Type B pancreatic cell (in vitro differentiated cells): Measurements from ENCODE around the gene ADCY7. TPM values are rescaled to one million over a fixed set of nuclear protein-coding genes. Genes with fewer than 3 reads are reported as not detected.
A peak's percentile ranks its signal among the peaks of the same experiment; 100 is the strongest.

ENCODE experiments used
- DNase-seq: peaks from one replicate; pipeline ENCODE4 v3.0.0; 2021; ENCODE audit warnings: mixed read lengths; ENCODE audit not compliant: unreplicated experiment; ENCODE audit errors: extremely low spot score
- H3K27ac Mint-ChIP-seq: 2 replicates; pipeline ENCODE4 v1.8.0; 2021; ENCODE audit warnings: mild to moderate bottlenecking, mixed read lengths
- H3K27me3 Mint-ChIP-seq: 2 replicates; pipeline ENCODE4 v1.8.0; 2021; ENCODE audit warnings: mixed read lengths
- H3K36me3 Mint-ChIP-seq: 2 replicates; pipeline ENCODE4 v1.8.0; 2021; ENCODE audit warnings: mixed read lengths
- H3K4me1 Mint-ChIP-seq: one replicate; pipeline ENCODE4 v1.8.0; 2021; ENCODE audit warnings: mixed read lengths; ENCODE audit not compliant: unreplicated experiment
- H3K4me3 Mint-ChIP-seq: 2 replicates; pipeline ENCODE4 v1.8.0; 2021; ENCODE audit warnings: mild to moderate bottlenecking, mixed read lengths
- H3K9me3 Mint-ChIP-seq: 2 replicates; pipeline ENCODE4 v1.8.0; 2021; ENCODE audit warnings: mixed read lengths
- total RNA-seq: library from RNA; stranded (reverse); gene quantifications from 2 replicates; pipeline ENCODE4 v1.2.1, GENCODE V29; 2021; ENCODE audit warnings: low replicate concordance
- TF ChIP-seq, protein P1 (sequence below): fragments of 200-600 bp; sonication (generic); conservative IDR thresholded peaks from 2 replicates; pipeline ENCODE4 v1.5.0; 2021; ENCODE audit warnings: antibody characterized with exemption, mild to moderate bottlenecking

The ADCY7 gene
- total RNA-seq, 1 donor from 2014 or later: 16.8 TPM

DNA sequence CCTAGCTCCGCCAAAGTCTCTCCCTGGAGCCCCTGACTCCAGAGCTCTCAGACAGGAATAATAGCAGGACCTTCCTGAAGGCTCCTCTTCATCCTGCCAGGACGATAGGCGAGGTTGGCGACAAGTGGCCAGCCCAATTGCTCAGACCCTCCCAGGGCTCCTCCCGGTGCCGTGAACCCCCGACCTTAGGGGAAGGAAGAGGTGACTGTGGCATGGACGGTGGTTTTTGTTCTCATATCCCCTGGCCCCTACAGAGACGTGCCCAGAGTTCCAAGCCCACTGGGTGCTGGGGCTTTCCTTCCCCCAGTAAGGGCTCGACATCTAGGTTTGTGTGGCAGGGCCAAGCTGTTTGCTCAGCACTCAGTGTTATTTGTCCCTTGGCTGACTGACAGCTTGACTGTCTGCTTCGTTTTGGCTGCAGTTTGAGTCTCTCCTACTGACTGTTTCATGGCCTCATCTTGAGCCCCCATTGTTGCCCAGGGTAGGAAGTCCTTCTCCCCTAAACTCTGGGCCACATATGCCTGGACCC is 4.6 kb upstream of the ADCY7 start:
- TF ChIP-seq, protein P1, sequence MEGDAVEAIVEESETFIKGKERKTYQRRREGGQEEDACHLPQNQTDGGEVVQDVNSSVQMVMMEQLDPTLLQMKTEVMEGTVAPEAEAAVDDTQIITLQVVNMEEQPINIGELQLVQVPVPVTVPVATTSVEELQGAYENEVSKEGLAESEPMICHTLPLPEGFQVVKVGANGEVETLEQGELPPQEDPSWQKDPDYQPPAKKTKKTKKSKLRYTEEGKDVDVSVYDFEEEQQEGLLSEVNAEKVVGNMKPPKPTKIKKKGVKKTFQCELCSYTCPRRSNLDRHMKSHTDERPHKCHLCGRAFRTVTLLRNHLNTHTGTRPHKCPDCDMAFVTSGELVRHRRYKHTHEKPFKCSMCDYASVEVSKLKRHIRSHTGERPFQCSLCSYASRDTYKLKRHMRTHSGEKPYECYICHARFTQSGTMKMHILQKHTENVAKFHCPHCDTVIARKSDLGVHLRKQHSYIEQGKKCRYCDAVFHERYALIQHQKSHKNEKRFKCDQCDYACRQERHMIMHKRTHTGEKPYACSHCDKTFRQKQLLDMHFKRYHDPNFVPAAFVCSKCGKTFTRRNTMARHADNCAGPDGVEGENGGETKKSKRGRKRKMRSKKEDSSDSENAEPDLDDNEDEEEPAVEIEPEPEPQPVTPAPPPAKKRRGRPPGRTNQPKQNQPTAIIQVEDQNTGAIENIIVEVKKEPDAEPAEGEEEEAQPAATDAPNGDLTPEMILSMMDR: no peak
- H3K4me3 Mint-ChIP-seq: no peak overlapping the region
- H3K9me3 Mint-ChIP-seq: no peaks in the 10 kb centered on the region
- no peak overlapping the region for H3K27ac Mint-ChIP-seq
- H3K27me3 Mint-ChIP-seq: no peaks in the 10 kb centered on the region
- H3K36me3 Mint-ChIP-seq: peaks cover 4% of the 10 kb centered on the region
- peaks cover 46% of the 10 kb centered on the region for H3K4me1 Mint-ChIP-seq
- no peak for DNase-seq

DNA sequence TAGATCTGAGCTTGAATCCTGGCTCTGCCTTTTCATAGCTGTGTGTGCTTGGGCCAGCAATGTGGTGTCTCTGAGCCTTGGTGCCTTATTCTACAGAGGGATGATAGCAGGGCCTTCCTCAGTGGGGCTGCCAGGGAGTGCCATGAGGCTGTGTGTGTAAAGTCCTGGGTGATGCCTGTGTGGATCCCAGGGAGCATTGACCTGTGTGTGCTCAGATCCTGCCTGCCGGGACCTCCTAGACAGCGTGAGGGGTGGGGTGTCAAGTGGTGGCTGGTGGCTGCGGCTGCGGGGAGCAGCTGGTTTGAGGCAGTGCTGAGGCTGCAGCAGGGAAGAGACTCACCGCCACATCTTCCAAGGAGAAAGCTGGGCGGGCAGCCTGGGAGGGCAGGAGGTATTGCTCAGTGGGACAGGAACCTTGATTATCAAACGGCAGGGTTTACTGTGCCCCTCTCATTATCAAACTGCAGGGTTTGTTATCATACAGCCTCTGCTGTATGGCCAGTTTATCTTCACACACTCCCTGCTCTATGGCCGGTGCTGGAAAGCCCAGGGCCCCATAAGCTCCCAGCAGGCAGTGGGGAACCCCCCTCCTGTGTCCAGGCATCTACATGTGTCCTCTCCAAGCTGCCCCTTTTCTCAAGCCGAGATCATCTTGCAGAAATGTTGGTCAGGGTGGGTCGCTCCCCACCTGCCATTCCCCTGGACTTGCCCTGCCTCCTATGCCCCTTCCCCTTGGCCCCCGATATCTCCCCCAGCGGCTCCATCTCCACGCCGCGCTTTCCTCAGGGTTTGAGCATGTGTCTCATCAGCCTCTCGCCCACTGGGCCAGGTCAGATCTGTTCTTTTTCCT is 3.1 kb upstream of the ADCY7 start:
- Mint-ChIP-seq H3K27ac (no peak overlapping the region), H3K36me3 (peaks cover 4% of the 10 kb centered on the region), H3K27me3 (no peaks in the 10 kb centered on the region), H3K4me3 (no peak overlapping the region), H3K4me1 (peaks cover 46% of the 10 kb centered on the region), H3K9me3 (no peaks in the 10 kb centered on the region)
- TF ChIP-seq, protein P1: no peak
- no peak for DNase-seq

DNA sequence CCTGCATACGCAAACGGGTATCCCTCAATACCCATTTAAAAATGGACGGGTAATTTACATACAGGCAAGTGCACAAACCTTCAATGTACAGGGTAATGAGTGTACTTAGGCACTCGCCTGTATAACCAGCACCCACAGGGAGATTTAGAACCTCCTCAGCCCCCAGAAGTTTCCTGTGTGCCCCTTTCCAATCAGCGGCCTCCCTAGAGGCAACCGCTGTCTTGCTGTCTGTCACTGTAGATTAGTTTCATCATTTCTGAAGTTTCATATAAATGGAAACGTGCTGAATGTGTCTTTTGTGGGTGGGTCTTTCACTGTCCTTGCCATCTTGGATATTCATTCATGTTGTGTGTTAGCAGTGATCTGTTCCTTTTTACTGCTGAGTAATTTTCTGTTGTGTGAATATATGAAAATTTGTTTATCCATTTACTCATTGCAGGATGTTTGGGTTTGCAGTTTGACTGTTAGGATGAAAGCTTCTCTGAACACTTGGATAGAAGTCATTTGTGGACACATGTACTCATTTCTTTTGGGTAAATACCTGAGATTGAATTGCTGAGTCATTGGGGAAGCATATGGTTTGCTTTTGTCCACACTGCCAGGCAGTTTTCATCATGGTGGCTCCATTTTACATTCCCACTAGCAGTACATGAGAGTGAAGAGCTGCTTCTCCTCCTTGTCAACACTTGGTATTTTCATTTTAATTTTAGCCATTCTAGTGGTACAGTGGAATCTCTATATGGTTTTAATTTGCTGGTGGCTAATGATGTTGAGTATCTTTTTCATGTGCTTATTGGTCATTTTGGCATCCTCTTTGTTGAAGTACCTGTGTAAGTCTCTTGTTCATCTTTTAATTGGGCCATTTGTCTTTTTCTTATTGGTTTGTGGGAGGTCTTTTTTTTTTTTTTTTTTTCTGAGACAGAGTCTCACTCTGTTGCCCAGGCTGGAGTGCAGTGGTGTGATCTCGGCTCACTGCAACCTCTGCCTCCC is 2.1 kb upstream of the ADCY7 start:
- Mint-ChIP-seq H3K36me3 (peaks cover 4% of the 10 kb centered on the region), H3K27me3 (no peaks in the 10 kb centered on the region), H3K9me3 (no peaks in the 10 kb centered on the region), H3K4me3 (no peak overlapping the region), H3K27ac (peak overlapping the region; percentile 2), H3K4me1 (peaks cover 40% of the 10 kb centered on the region)
- TF ChIP-seq, protein P1: no peak
- no peak for DNase-seq

DNA sequence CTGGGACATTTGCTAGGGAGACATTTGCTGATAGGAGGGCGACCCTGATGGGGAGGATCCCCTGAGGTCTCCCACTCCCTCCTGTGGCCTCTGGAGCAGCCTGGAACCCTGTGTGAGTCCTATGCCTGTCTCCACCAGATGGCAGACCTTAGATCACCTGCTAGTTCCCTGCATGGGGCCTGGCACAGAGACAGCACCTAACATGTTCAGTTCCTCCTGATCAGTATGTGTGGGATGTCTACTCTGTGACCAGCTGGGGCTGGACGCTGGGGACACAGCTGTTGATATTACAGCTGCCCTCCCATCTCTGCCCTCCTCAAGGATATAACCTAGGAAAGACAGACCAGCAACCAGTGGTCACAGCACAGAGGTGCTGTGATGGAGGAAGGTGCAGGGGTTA is 1.1 kb upstream of the ADCY7 start:
- DNase-seq: no peak
- Mint-ChIP-seq H3K36me3 (peaks cover 4% of the 10 kb centered on the region), H3K9me3 (no peaks in the 10 kb centered on the region), H3K27ac (no peak overlapping the region), H3K4me3 (no peak overlapping the region), H3K27me3 (no peaks in the 10 kb centered on the region), H3K4me1 (peaks cover 29% of the 10 kb centered on the region)
- TF ChIP-seq, protein P1: no peak

DNA sequence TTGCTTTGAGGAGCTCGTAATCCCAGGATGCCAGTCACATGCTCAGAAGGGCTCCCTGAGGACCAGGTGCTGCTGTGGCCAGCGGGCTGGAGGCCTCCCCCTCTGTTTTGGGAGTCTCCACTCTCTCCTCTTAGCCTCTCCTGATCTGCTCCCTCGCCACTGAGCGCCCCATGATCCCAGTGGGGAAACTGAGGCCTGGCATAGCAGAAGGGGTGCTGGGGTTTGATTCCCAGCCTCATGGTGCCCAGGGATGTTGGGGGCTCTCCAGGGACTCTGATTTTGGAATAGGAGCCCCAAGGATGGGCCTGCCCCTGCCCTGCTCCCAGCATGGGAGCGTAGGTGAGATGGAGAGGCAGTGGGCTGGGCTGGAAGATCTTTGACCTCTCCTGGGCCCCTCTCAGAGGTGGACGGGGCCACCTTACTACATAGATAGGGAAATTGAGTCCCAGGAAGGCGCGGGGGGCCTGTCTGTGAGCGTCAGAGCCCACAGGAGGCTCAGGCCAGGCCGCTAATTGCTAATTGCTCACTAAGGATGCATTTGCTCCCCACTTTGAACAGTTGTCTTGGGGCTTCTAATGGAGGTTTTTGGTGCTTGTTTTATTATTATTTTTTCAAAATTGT is 525 bp upstream of the ADCY7 start:
- Mint-ChIP-seq H3K36me3 (peaks cover 4% of the 10 kb centered on the region), H3K9me3 (no peaks in the 10 kb centered on the region), H3K27me3 (no peaks in the 10 kb centered on the region), H3K27ac (no peak overlapping the region), H3K4me1 (peaks cover 27% of the 10 kb centered on the region), H3K4me3 (no peak overlapping the region)
- no peak for DNase-seq
- TF ChIP-seq, protein P1: no peak
